Activated CD8-positive, alpha-beta T cell treated with anti-CD3 and anti-CD28 coated beads, Interleukin-2, amount 10 ng/mL, durations not matched to agents 7 days and 5 days (primary cell): ENCODE data around the gene TRIM59. TPM values are rescaled to one million over a fixed set of nuclear protein-coding genes. Genes with fewer than 3 reads are reported as not detected.
A peak's percentile ranks its signal among the peaks of the same experiment; 100 is the strongest.

ENCODE experiments used
- ATAC-seq: fragments of 150-1000 bp; cut with Tn5 transposase; one replicate; pipeline ENCODE4 v1.10.0; 2021; ENCODE audit warnings: moderate library complexity
- CTCF ChIA-PET: fragments of 350-600 bp; sonication (Branson Sonifier 250); formaldehyde crosslinking; loops from one replicate; lab custom pipeline; 2021; ENCODE audit warnings: antibody characterized with exemption; lab: Charles Lee
- POLR2A ChIA-PET: fragments of 350-600 bp; sonication (Branson Sonifier 250); formaldehyde crosslinking; loops from one replicate; lab custom pipeline; 2021; ENCODE audit warnings: antibody characterized with exemption; lab: Charles Lee
- DNase-seq: peaks from one replicate; pipeline ENCODE4 v3.0.0-alpha.2; 2020
- H3K27ac Mint-ChIP-seq: one replicate; pipeline ENCODE4 v1.8.0; 2021; ENCODE audit warnings: mild to moderate bottlenecking, mixed read lengths
- H3K27me3 Mint-ChIP-seq: one replicate; pipeline ENCODE4 v1.8.0; 2021; ENCODE audit warnings: low read depth, mixed read lengths
- H3K36me3 Mint-ChIP-seq: one replicate; pipeline ENCODE4 v1.8.0; 2021; ENCODE audit warnings: low read depth, mixed read lengths
- H3K4me1 Mint-ChIP-seq: one replicate; pipeline ENCODE4 v1.8.0; 2021; ENCODE audit warnings: low read depth, mixed read lengths
- H3K4me3 Mint-ChIP-seq: one replicate; pipeline ENCODE4 v1.8.0; 2021; ENCODE audit warnings: mild to moderate bottlenecking, mixed read lengths
- H3K9me3 Mint-ChIP-seq: one replicate; pipeline ENCODE4 v1.8.0; 2022; ENCODE audit warnings: mixed read lengths; ENCODE audit not compliant: insufficient read depth
- total RNA-seq, 2 experiments: library from RNA; stranded (reverse); gene quantifications; one replicate each; pipeline ENCODE4 v1.2.3, GENCODE V29; 2021

Gene TRIM59
- total RNA-seq, 2 experiments from 2014 or later, result 51.2 to 53.5 TPM

- no peaks in the 10 kb centered on the region for H3K9me3 Mint-ChIP-seq
- peaks cover 79% of the 10 kb centered on the region for H3K36me3 Mint-ChIP-seq
- H3K4me3 Mint-ChIP-seq, result no peak overlapping the region
- H3K27ac Mint-ChIP-seq, result no peak overlapping the region
- peaks cover 50% of the 10 kb centered on the region for H3K4me1 Mint-ChIP-seq
- H3K27me3 Mint-ChIP-seq, result no peaks in the 10 kb centered on the region
- ChIA-PET POLR2A (interaction anchor here (0.7 to 3.8 kb wide), 2 partner anchors 13 to 37 kb away, joined by 3 to 31 read pairs; partner anchors contain the start of genes SMC4 and TRIM59), CTCF (interaction anchor here (1.7 kb wide), 1 partner anchor 48 kb away, joined by 4 read pairs; no protein-coding TSS in a partner anchor)
- DNase-seq, result no peak
- ATAC-seq, result peak; percentile 48
These were observed 12.5 kb downstream of the TRIM59 start for GRCh38 chr3:160437083-160437455.

- H3K4me1 Mint-ChIP-seq, result peaks cover 45% of the 10 kb centered on the region
- H3K27ac Mint-ChIP-seq, result no peak overlapping the region
- peaks cover 79% of the 10 kb centered on the region for H3K36me3 Mint-ChIP-seq
- H3K9me3 Mint-ChIP-seq, result no peaks in the 10 kb centered on the region
- no peak overlapping the region for H3K4me3 Mint-ChIP-seq
- ChIA-PET CTCF (interaction anchor here (0.6 to 2.7 kb wide), 4 partner anchors 13 to 23 kb away, joined by 3 to 9 read pairs (median 4); partner anchors contain the start of gene TRIM59), POLR2A (interaction anchor here (0.8 to 1.8 kb wide), 5 partner anchors 13 to 36 kb away, joined by 3 to 6 read pairs (median 4); no protein-coding TSS in a partner anchor)
- no peaks in the 10 kb centered on the region for H3K27me3 Mint-ChIP-seq
- ATAC-seq (no peak), DNase-seq (no peak)
These were observed 13.8 kb downstream of the TRIM59 start for GRCh38 chr3:160435747-160436146.

GRCh38 chr3:160435095-160435494, 14.5 kb downstream of the TRIM59 start:
- no peaks in the 10 kb centered on the region for H3K27me3 Mint-ChIP-seq
- peaks cover 42% of the 10 kb centered on the region for H3K4me1 Mint-ChIP-seq
- ATAC-seq (no peak), DNase-seq (no peak)
- H3K9me3 Mint-ChIP-seq, result no peaks in the 10 kb centered on the region
- peak overlapping the region; percentile 49 for H3K27ac Mint-ChIP-seq
- H3K4me3 Mint-ChIP-seq, result no peak overlapping the region
- CTCF ChIA-PET, result interaction anchor here (0.9 to 2.7 kb wide), 4 partner anchors 9 to 22 kb away, joined by 3 to 9 read pairs (median 4); partner anchors contain the start of gene TRIM59
- POLR2A ChIA-PET, result interaction anchor here (0.5 to 1.8 kb wide), 6 partner anchors 11 to 127 kb away, joined by 3 to 6 read pairs (median 4); no protein-coding TSS in a partner anchor
- H3K36me3 Mint-ChIP-seq, result peaks cover 76% of the 10 kb centered on the region

GRCh38 chr3:160434071-160434470, 15.5 kb downstream of the TRIM59 start:
- Mint-ChIP-seq H3K27ac (no peak overlapping the region), H3K27me3 (no peaks in the 10 kb centered on the region), H3K9me3 (no peaks in the 10 kb centered on the region), H3K4me3 (no peak overlapping the region), H3K36me3 (peaks cover 72% of the 10 kb centered on the region), H3K4me1 (peaks cover 37% of the 10 kb centered on the region)
- ChIA-PET CTCF (interaction anchor here (1.4 to 2.7 kb wide), 2 partner anchors 8 to 15 kb away, joined by 3 to 9 read pairs; partner anchors contain the start of gene TRIM59), POLR2A (no interaction called here)
- DNase-seq, result no peak
- ATAC-seq, result no peak

GRCh38 chr3:160427832-160428424, 21.7 kb downstream of the TRIM59 start:
- no peaks in the 10 kb centered on the region for H3K27me3 Mint-ChIP-seq
- H3K9me3 Mint-ChIP-seq, result no peaks in the 10 kb centered on the region
- DNase-seq (no peak), ATAC-seq (no peak)
- H3K36me3 Mint-ChIP-seq, result peaks cover 73% of the 10 kb centered on the region
- CTCF ChIA-PET, result no interaction called here
- POLR2A ChIA-PET, result interaction anchor here (1.0 to 1.2 kb wide), 2 partner anchors 11 to 21 kb away, joined by 3 read pairs; no protein-coding TSS in a partner anchor
- peaks cover 10% of the 10 kb centered on the region for H3K4me1 Mint-ChIP-seq
- H3K27ac Mint-ChIP-seq, result peak overlapping the region; percentile 34
- H3K4me3 Mint-ChIP-seq, result no peak overlapping the region

GRCh38 chr3:160417311-160417710, 32.3 kb downstream of the TRIM59 start:
- peaks cover 49% of the 10 kb centered on the region for H3K4me1 Mint-ChIP-seq
- ATAC-seq, result no peak
- no peaks in the 10 kb centered on the region for H3K9me3 Mint-ChIP-seq
- H3K4me3 Mint-ChIP-seq, result no peak overlapping the region
- POLR2A ChIA-PET, result interaction anchor here (0.6 to 3.0 kb wide), 2 partner anchors 11 to 17 kb away, joined by 3 to 9 read pairs; no protein-coding TSS in a partner anchor
- DNase-seq, result no peak
- H3K27me3 Mint-ChIP-seq, result no peaks in the 10 kb centered on the region
- no peak overlapping the region for H3K27ac Mint-ChIP-seq
- CTCF ChIA-PET, result interaction anchor here (1.0 kb wide), 1 partner anchor 385 kb away, joined by 3 read pairs; no protein-coding TSS in a partner anchor
- peaks cover 79% of the 10 kb centered on the region for H3K36me3 Mint-ChIP-seq

- H3K9me3 Mint-ChIP-seq, result no peaks in the 10 kb centered on the region
- H3K27me3 Mint-ChIP-seq, result no peaks in the 10 kb centered on the region
- ChIA-PET CTCF (interaction anchor here (0.6 to 2.3 kb wide), 15 partner anchors 10 to 529 kb away, joined by 3 to 14 read pairs (median 3); partner anchors contain the start of gene TRIM59), POLR2A (interaction anchor here (1.1 to 1.5 kb wide), 4 partner anchors 12 to 36 kb away, joined by 3 to 7 read pairs (median 4); partner anchors contain the start of gene TRIM59)
- DNase-seq, result peak; percentile 70
- H3K36me3 Mint-ChIP-seq, result peaks cover 67% of the 10 kb centered on the region
- peaks cover 47% of the 10 kb centered on the region for H3K4me1 Mint-ChIP-seq
- peak; percentile 70 for ATAC-seq
- no peak overlapping the region for H3K4me3 Mint-ChIP-seq
- H3K27ac Mint-ChIP-seq, result no peak overlapping the region
These were observed 35.9 kb downstream of the TRIM59 start for GRCh38 chr3:160413613-160414248.

GRCh38 chr3:160412477-160412876, 37.1 kb downstream of the TRIM59 start:
- Mint-ChIP-seq H3K4me1 (peaks cover 49% of the 10 kb centered on the region), H3K4me3 (no peak overlapping the region), H3K36me3 (peaks cover 66% of the 10 kb centered on the region), H3K9me3 (no peaks in the 10 kb centered on the region), H3K27ac (no peak overlapping the region), H3K27me3 (no peaks in the 10 kb centered on the region)
- CTCF ChIA-PET, result interaction anchor here (0.6 to 2.1 kb wide), 8 partner anchors 9 to 540 kb away, joined by 3 to 9 read pairs (median 3); no protein-coding TSS in a partner anchor
- ATAC-seq (no peak), DNase-seq (no peak)
- POLR2A ChIA-PET, result interaction anchor here (1.4 to 1.5 kb wide), 2 partner anchors 11 to 37 kb away, joined by 6 to 7 read pairs; partner anchors contain the start of gene TRIM59

- H3K27me3 Mint-ChIP-seq, result no peaks in the 10 kb centered on the region
- peaks cover 62% of the 10 kb centered on the region for H3K36me3 Mint-ChIP-seq
- H3K27ac Mint-ChIP-seq, result peak overlapping the region; percentile 61
- no peaks in the 10 kb centered on the region for H3K9me3 Mint-ChIP-seq
- no peak for DNase-seq
- peak; percentile 9 for ATAC-seq
- CTCF ChIA-PET, result interaction anchor here (1.1 to 1.5 kb wide), 4 partner anchors 8 to 377 kb away, joined by 3 to 5 read pairs (median 4); partner anchors contain the start of gene TRIM59
- POLR2A ChIA-PET, result interaction anchor here (0.9 to 4.6 kb wide), 5 partner anchors 9 to 40 kb away, joined by 3 to 22 read pairs (median 4); partner anchors contain the start of genes SMC4 and TRIM59
- H3K4me1 Mint-ChIP-seq, result peaks cover 43% of the 10 kb centered on the region
- H3K4me3 Mint-ChIP-seq, result no peak overlapping the region
These were observed 39.6 kb downstream of the TRIM59 start for GRCh38 chr3:160409812-160410610.

GRCh38 chr3:160403796-160404470, 45.7 kb downstream of the TRIM59 start:
- no peak for ATAC-seq
- Mint-ChIP-seq H3K4me3 (peak overlapping the region; percentile 94), H3K27me3 (no peaks in the 10 kb centered on the region), H3K36me3 (peaks cover 77% of the 10 kb centered on the region), H3K9me3 (no peaks in the 10 kb centered on the region), H3K27ac (peak overlapping the region; percentile 71), H3K4me1 (peaks cover 46% of the 10 kb centered on the region)
- POLR2A ChIA-PET, result interaction anchor here (0.8 to 1.0 kb wide), 3 partner anchors 39 to 47 kb away, joined by 3 to 9 read pairs (median 5); partner anchors contain the start of gene TRIM59
- no peak for DNase-seq
- CTCF ChIA-PET, result interaction anchor here (0.6 to 1.2 kb wide), 4 partner anchors 9 to 178 kb away, joined by 3 to 9 read pairs (median 3); no protein-coding TSS in a partner anchor
